GM21786 (cell line): ENCODE results near the gene OR4F15.
"Not testable (repeated sequence)": the region's sequence is repeated elsewhere in the genome, so short reads cannot be mapped to it uniquely, and the experiment has no call there.

Source experiments
- ATAC-seq: cut with Tn5 transposase; IDR thresholded peaks from one replicate; pipeline ENCODE4 v1.9.1; 2021; ENCODE audit not compliant: unreplicated experiment

OR4F15 gene, protein sequence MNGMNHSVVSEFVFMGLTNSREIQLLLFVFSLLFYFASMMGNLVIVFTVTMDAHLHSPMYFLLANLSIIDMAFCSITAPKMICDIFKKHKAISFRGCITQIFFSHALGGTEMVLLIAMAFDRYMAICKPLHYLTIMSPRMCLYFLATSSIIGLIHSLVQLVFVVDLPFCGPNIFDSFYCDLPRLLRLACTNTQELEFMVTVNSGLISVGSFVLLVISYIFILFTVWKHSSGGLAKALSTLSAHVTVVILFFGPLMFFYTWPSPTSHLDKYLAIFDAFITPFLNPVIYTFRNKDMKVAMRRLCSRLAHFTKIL

DNA sequence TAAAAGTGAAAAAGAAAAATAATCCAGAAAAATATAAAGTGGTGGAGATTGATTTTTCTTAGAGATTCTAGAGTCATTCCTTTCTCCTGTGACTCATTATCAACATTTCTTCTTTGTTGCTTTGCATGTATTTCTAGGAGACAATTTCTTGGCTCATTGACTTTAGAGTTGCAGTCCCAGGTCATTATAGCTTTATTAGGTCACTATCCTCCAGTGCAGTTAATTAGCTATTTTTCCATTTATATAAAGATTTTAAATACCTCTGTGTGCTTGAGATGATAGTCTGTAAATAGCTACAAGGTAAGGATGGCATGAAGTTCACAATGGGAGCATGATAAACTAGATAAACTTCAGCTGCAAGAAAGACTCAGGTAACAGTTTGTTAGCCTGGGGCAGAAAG, at the start of gene OR4F15:
TSS of gene OR4F15 (plus strand) at position 301 of the 400 bp plus-strand sequence. CDS start 5,985 bp downstream, outside the sequence.
- no peak for ATAC-seq

DNA sequence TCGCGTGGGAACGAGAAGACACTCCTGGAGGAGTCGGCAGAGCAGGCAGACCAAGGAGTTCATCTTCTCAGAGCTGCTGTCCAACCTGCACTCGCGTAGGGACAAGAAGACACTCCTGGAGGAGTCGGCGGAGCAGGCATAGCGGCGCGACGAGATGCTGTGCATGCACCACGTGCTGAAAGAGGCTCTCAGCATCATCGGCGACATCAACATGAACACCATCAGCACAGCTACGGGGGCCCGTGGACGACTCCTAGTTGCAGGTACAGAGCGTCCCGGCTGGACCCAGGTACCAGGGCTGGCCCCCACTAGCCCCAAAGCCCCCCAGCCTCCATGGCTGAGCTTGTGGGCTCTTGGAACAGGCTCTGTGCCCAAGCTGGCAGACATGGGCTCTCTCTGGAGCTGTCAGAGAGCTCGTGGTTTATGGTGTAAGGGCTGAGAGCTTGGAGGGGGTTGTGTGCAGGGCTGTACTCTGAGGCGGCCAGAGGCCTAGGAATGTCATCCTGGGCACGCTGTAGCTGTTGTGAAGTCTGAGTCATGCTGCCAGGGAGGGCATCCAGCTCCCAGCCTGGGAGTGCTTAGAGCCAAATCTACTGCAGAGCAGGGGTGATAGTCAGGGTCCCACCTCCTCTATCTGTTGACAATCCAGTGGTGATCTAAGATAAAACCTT, 47.2 kb upstream of the OR4F15 start:
- not testable (repeated sequence) for ATAC-seq

DNA sequence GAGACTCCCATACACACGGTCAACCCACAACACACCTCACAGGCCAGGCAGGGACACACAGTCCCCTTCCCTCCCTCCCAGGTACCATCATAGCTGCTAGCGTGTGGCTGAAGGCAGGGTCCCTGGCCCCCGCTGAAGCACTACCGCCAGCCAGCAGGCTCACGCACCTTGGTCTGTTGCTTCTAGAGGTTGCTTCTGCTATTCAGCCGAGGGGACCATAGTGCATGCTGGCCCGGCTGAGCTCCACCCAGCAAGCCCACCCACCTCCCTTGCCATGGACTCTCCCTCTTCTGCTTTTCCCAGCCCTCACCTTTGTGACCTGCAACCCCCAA, 46.7 kb upstream of the OR4F15 start:
- ATAC-seq = not testable (repeated sequence)

DNA sequence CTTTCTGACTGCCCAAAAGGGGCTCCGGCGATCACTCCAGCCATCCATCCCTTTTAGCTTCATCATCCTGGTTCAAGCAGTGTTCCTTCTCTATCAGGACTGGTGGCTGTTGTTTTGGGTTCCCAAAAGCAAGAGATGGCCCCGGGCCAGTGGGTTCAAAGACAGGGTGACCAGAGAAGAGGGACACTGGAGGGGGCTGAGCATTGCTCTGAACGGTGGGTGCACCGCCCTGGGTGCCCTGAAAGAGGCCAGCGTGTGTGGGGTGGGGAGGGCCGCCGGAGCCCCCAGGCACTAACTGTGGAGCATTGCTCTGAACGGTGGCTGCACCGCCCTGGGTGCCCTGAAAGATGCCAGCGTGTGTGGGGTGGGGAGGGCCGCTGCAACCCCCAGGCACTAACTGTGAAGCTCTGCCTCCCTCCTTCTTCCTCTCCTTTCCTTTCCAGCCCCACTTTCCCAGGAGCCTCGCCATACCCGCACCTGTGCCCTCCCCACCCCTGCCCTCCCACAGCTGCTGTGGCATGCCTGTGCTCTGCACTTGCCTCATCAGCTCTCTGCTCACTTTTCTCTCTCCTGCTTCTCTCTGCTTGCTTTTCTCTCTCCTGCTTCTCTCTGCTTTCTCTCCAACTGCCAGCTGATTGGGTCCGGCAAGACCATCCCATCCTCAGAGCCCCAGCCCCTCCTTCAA, 46.1 kb upstream of the OR4F15 start:
- ATAC-seq = no peak

DNA sequence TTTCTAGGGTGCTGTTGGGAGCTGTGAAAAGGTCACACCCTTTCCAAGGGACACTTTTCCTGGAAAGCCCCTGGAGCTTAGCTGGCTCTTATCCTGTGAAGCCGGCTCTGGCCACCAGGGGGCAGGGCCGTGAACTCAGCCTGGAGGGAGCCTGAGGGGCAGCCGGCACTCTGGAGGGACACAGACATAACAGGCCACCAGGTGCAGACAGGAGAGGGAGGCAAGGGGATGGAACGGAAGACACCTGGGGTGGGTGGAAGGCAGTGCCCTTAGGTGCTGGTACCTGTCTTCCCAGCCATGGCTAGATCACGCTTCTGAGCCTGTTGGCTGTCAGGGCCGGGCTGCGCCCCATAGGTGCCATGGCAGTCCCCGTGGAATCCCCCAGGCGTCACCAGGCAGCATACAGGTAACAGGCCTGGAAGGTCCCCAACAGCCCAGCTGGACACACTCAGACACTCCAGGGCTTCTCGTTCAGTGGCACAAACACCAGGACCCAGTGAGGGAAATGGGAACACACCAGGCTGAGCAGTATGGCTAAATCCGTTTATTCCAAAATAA, 44.8 kb upstream of the OR4F15 start:
- ATAC-seq = not testable (repeated sequence)

DNA sequence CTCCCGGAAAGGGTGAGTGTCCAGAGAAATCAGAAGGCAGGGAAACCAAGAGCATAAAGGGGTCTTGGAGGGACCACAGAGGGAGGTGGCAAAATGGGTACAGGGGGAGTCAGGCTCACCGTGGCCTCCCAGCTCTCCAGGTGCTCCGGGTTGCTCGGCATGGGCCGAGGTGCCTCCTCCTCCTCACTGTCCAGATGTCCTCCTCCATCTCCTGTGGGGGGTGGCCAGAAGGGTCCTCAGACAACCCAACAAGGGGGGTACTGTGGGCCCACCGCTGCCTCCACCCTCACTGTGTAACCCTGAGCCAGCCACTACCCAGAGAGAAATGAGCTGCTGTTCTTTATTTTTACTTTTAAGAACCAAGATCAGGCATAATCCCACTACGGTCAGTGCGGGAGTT, 39.1 kb upstream of the OR4F15 start:
- no peak for ATAC-seq

DNA sequence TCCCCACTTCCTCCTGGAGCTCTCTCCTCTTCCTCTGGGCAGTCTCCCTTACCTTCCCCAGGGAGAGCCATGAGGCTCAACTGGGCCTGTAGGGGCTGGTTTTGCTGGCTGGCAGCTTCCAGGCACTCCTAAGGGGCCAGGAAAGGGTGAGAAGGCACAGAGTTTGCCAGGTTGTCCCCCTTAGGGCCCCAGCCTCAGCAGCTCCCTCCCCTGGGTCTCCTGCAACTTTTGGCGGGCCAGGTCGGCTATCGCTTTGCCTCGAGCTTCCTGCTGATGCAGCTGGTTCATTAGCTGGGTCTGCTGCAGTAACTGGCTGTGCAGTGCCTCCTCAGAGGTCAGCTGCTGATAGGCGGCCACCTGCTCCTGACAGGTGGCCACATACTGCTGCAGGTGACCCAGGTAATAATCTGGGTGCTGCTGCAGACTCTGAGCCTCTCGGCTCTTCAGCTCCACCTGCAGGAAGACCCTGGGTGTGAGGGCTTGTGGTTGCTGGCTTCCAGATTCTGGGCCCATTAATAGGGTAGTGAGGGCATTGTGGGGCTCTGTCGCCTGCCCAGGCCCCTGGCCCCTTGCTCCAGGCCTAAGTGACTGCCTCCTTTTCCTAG, 38.4 kb upstream of the OR4F15 start:
- ATAC-seq = no peak

DNA sequence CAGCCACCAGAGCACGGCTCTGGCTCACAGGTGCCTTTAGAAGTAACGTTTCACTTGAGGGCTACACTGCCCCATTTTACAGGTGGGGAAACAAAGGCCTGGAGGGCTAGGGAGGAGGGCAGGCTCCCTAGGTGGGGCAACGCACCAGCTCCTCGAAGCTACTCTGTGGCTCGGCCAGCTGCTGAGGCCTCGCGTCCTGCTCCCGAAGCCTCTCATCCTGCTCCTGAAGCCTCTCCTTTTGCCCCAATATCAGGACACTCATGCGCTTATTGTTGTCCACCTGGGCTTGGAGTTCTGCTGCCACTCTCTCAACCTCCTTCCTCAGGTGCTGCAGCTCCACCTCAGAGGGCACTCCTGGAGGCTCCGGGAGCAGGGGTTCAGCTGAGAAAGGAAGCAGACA, 36.9 kb upstream of the OR4F15 start:
- no peak for ATAC-seq

DNA sequence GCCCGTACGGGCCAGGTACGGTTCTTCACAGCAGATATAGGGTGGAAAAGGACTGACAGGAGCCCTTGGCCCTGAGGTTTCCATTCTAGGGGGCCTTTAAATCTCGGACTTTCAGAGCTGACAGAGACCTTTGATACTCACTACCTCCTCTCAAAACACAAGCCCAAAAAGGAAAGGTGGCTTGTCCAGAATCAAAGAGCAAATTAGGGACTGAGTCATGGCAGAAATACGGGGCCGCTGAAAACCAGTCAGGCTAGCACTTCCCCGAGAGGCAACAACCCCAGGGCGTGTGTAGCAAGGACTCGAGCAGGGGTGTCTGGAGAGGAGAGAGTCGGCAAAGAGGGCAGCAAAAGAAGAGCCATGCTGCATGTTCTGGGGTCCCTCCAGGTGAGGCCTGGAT, 33.4 kb upstream of the OR4F15 start:
- ATAC-seq = not testable (repeated sequence)

DNA sequence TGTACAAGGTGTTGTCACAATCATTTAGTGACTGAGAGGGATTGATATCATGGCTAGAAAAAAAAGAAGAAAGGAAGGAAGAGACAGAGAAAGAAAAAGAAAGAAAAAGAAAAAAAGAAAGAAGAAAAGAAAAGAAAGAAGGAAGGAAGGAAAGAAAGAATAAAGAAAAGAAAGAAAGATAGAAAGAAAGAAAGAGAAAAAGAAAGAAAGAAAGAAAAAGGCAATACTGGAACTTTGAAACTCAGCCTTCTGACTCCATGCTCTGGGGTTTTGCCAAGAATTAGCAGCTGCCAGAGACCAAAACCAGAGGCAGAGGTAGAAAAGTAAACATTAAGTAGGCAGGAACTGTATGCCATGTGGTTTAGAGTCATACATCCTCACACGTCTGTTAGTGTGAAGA, 31.8 kb upstream of the OR4F15 start:
- ATAC-seq = not testable (repeated sequence)

DNA sequence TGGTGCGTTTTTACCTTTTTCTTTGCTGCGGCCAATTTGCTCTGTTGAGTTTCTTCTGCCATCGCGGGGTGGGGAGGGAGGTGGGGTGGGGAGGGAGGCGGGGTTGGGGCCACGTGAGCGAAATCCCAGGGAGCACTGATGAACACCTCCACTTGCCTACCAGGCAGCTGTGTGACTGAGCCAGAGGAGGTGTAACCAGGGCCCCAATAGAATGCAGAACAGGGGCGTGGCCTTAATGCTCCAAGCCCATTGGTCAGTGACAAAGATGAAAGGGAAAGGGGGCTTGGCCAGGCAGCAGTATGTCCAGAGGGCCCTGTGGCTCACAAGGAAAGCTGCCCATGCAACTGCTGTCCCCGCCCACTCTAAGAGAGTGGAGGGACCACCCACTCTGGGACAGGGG, 30.1 kb upstream of the OR4F15 start:
- ATAC-seq = no peak

DNA sequence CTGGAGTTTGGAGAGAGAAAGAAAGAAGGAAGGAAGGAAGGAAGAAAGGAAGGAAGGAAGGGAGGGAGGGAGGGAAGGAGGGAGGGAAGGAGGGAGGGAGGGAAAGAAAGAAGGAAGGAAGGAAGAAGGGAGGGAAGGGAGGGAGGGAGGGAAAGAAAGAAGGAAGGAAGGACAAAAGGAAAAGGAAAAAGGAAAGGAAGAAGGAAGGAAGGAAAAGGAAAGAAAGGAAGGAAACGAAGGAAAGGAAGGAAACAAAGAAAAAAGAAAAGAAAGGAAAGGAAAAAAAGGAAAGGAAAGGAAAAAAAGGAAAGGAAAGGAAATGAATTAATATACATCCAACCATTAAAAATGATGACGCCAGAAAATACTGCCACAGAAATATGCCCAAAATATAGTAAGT, 27.4 kb upstream of the OR4F15 start:
- no peak for ATAC-seq

DNA sequence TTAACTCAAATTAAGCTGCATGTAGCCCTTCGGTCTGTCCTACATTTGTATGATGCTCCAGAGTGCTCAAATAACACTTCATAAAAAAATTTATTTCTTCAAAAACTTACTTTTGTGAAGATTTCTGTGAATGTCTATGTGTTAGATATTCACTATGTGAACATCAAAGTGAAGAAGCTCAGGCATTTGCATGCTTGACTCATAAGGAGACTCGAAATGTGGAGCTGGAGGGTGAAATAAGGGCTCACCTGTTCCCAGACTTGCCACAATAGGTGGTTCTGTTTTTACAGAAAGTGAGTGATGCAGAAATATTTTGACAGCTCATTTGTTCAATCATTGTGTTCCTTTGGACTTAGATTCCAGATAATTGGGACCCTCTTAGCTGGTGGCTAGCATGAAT, 25.6 kb upstream of the OR4F15 start:
- ATAC-seq = not testable (repeated sequence)

DNA sequence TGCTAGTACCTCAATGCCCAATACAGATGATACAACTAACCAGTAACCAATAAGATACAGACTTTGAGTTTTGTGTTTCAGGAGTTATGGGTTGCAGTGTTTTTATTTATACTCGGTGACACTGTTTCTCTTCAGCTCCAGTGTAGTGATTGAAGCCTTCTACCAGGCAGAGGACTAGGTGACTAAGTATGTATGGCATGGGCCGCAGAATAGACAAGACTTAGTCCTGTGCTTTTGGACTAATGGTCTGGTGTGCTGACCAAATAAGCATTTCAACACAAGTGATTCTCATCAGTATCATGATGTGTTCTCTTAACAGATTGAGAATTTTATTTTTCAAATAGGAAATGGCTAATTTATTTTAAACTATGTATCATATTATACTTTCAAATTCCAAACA, 24.0 kb upstream of the OR4F15 start:
- not testable (repeated sequence) for ATAC-seq

DNA sequence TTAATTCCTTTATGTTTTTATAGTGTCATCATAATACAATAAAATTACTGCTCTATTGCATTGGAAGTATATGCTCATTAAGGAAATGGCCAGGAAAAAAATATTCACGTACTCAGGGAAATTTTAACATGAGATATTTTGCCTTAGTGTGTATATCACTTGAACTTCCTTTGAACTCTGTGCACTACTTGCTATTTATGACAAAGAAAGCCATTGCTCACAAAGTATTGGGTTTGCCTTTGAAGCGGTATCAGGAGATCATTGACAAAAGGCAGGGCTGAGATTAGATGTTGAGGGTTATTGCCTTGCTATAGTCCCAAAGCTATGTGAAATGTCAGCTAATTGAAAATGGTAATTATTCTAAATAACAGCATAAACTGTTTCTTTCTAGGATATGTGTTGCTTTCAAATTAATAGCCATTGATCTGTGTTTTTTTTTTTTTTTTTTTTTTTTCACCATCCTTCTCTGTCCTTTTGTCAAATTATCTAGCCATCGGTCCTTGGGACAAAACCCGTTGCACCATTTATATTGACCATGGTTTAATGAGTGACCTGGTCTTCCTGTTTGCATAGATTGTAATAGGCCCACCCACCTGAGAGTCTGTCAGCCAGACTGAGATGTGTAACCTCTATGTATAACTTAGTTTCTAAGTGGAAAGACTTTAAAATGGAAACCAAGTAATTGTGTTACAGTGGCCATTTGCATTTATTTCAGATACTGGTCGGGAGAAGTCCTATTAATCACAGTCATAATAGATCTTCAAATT, 23.3 kb upstream of the OR4F15 start:
- not testable (repeated sequence) for ATAC-seq

DNA sequence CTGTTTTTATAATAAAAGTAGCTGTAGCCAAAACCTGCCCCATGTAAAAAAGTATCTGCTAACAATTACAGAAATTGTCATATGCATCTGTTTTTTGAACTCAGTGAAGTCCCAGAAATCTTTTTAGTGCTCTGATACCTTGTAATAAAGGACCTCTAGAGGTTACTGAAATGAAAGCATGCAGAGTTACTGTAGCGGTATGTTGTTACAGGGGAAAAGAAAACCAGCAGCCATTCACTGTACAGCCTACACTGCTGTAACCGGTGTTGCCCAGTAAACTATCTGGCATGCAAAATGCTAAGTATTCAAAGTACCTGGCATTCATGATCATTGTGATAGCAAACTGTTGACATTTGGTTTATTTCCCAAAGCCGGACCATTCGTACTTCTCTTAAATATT, 21.3 kb upstream of the OR4F15 start:
- ATAC-seq = not testable (repeated sequence)

DNA sequence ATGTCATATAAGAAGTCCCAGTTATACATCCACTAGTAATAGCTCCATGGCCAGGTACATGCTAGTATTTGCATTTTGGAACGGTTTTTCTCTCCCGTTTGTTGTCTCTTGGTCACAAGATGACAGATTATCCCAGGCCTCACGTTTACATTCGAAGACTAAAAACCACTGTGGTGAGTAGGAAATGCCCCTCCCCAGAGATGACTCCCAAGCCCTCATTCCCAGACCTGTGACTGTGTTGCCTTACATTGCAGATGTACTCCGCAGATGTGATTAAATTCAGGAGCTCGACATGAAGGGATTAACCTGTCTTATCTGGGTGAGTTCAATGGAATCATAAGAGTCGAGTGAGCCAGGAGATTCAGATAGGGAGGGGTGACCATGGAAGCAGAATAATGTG, 18.0 kb upstream of the OR4F15 start:
- not testable (repeated sequence) for ATAC-seq

DNA sequence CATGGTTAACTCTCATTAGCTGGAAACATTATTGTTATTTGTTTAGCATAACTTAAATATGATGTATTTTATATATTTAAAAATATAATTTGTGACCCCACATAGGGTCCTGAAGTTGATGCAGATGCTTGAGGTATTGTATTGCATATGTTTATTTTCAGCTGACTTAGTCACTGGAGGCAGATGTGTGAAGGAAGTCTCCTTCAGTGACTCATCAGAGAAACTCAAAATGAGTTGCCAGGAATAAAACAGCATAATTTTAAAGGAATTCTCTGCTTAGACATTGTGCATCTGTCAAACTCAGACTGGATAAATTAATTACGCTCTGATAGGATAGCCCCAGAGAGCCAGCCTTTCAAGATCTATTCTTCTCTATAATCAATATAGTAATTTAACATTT, 16.5 kb upstream of the OR4F15 start:
- no peak for ATAC-seq

DNA sequence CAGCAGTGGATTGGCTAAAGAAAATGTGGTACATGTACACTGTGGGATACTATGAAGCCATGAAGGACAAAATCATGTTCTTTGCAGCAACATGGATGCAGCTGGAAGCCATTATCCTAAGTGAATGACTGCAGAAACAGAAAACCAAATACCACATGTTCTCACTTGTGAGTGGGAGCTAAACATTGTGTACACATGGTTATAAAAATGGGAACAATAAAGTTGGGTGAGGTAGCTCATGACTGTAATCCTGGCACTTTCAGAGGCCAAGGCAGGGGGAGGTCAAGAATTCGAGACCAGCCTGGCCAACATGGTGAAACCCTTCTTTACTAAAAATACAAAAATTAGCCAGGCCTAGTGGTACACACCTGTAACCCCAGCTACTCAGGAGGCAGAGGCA, 12.3 kb upstream of the OR4F15 start:
- ATAC-seq = no peak

DNA sequence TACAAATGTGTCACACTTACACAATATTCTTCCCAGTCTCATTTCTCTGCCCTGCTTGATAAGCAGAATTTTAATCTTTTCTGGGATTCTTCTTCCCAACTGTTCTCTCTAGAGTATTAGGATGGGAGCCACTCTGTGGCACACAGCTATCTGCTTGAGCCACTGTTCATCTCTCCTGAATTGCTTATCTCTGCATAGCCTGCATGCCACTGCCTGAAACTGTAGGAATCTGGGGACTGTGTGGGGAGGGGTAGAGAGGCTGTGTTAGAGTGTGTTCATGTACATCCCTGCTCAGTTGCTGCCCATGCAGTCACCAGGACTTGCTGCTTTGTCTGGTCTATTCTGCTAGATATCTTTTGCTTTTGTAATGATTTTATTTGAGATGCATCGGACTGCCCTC, 11.0 kb upstream of the OR4F15 start:
- ATAC-seq = no peak

DNA sequence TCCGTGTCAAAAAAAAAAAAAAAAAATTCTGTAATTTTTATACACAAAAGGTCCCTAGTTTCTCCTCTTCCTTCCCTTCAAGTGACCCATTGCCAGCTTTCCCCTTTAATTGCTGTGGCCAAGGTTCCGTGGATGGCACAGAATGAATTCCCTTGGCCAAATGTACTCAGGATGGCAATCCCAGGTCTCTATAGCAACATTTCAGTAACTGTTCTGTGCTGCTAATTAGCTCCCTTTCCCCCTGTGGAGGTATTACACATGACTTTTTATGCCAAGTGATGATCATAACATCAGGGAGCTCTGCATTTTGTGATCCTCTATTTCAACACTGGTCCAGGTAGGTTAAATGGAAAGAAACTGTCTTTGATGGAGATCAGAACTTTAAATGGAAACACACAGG, 8.8 kb upstream of the OR4F15 start, which contains the start of gene OR4F6:
TSS of gene OR4F6 (plus strand) at position 301 of the 400 bp plus-strand sequence. CDS start 2,211 bp downstream, outside the sequence.
- ATAC-seq = no peak
